Natural killer cell (primary cell): ENCODE data around the gene SLC2A1. TPM values are rescaled to one million over a fixed set of nuclear protein-coding genes. Genes with fewer than 3 reads are reported as not detected.

Source experiments
- ATAC-seq, 3 donors: fragments of 150-1000 bp in 2 of 3; fragments of 200-7000 bp in 1 of 3; cut with Tn5 transposase; 1 replicate in 1 of 3; 2 replicates in 2 of 3; pipeline ENCODE4 v1.10.0; 2021; ENCODE audit warnings: mild to moderate bottlenecking in 2 of 3, moderate library complexity in 2 of 3
- DNase-seq, 2 donors: peaks; one replicate each; pipeline versions ENCODE4 v3.0.0 to v3.0.0-alpha.2; 2013 to 2021; ENCODE audit warnings: mixed read lengths in 1 of 2
- H3K27ac ChIP-seq: one replicate; pipeline ENCODE4 v1.5.1; 2013; ENCODE audit warnings: mild to moderate bottlenecking, low read length
- H3K27me3 ChIP-seq: one replicate; pipeline ENCODE4 v1.6.1; 2013; ENCODE audit warnings: low read length; ENCODE audit not compliant: control insufficient read depth, insufficient read depth
- H3K36me3 ChIP-seq: one replicate; pipeline ENCODE4 v1.6.1; 2013; ENCODE audit warnings: low read length; ENCODE audit not compliant: control insufficient read depth, insufficient read depth
- H3K4me1 ChIP-seq: one replicate; pipeline ENCODE4 v1.6.1; 2013; ENCODE audit warnings: low read length; ENCODE audit not compliant: control insufficient read depth, insufficient read depth
- H3K4me3 ChIP-seq: one replicate; pipeline ENCODE4 v1.5.1; 2013; ENCODE audit warnings: low read length
- H3K9me3 ChIP-seq: one replicate; pipeline ENCODE4 v1.6.1; 2013; ENCODE audit warnings: low read length; ENCODE audit not compliant: control insufficient read depth, insufficient read depth
- H3K27ac Mint-ChIP-seq, 2 donors: one replicate each; pipeline ENCODE4 v1.8.0; 2022; ENCODE audit warnings: mild to moderate bottlenecking in 2 of 2, mixed read lengths in 2 of 2, moderate library complexity in 1 of 2
- H3K27me3 Mint-ChIP-seq, 2 donors: one replicate each; pipeline ENCODE4 v1.8.0; 2022; ENCODE audit warnings: low read depth in 2 of 2, mixed read lengths in 2 of 2
- H3K36me3 Mint-ChIP-seq: one replicate; pipeline ENCODE4 v1.8.0; 2022; ENCODE audit warnings: mixed read lengths
- H3K4me1 Mint-ChIP-seq, 2 donors: one replicate each; pipeline ENCODE4 v1.8.0; 2022; ENCODE audit warnings: mixed read lengths in 2 of 2
- H3K4me3 Mint-ChIP-seq: one replicate; pipeline ENCODE4 v1.8.0; 2022; ENCODE audit warnings: mild to moderate bottlenecking, moderate library complexity, mixed read lengths
- H3K9me3 Mint-ChIP-seq, 2 donors: one replicate each; pipeline ENCODE4 v1.8.0; 2022; ENCODE audit warnings: mixed read lengths in 2 of 2
- WGBS: methylation state at CpG from one replicate; pipeline ENCODE4 v1.1.7; 2013; ENCODE audit warnings: missing lambda C conversion rate; ENCODE audit not compliant: insufficient coverage; 5-methylcytosine and 5-hydroxymethylcytosine counted together
- intact Hi-C: fragments of 100-400 bp; cut with micrococcal nuclease; formaldehyde crosslinking; loops from one replicate; pipeline ENCODE4 v1.14.2; 2022
- total RNA-seq, 4 donors: library from RNA; stranded (reverse); fragments of 120-200 nt in 1 of 4; gene quantifications; one replicate each; pipeline versions ENCODE4 v1.2.3 to v1.2.4, GENCODE V29; 2013 to 2022
- TF ChIP-seq, protein P1 (sequence below): fragments of 200-600 bp; IDR thresholded peaks from one replicate; pipeline ENCODE4 v1.8.0; 2022; ENCODE audit warnings: antibody characterized with exemption

SLC2A1 gene
- total RNA-seq, 3 donors from 2014 or later (not counting 1 experiment from before 2014, with no cell fraction given) = 94.7 to 143 (median 95.1) TPM

DNA sequence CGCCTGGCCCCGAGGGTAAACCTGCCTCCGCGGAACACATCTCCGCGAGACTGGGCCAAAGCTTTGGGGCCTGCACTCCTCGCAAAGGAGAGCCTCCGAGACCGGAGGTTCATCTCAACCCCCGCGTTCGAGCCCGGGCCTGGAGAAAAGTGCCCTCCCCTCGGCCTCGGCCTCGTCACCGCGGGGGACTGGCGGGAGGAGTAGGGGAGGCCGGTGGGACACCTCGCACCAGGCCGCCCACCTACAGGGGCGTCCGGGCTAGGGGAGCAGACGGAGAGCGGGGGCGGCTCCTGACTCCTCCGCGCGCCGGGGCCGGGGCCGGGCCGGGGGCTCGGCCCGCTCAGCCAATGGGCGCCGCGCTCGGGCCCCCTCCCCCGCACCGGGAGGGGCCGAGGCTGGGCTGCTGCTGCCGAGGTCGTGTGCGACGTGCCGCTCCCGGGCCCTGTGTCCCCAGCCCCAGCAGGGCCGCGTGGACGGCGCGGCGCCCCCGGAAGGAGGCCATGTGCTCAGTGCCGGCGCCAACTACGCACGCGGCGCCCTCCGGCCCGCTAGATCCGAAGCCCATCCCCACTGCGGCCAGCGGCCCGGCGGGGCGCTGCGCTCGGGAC is 684 bp downstream of the SLC2A1 start:
- DNase-seq (peak; percentile 56 to 74), ATAC-seq (peak; percentile 22 to 54 (median 46))
- WGBS = under 1% methylated on average over 72 of the region's 72 CpGs
- peaks cover 4% of the 10 kb centered on the region for H3K36me3 ChIP-seq
- H3K36me3 Mint-ChIP-seq = no peaks in the 10 kb centered on the region
- intact Hi-C loops = loop anchor here (1.0 to 5.0 kb wide), 2 partner anchors 26 to 36 kb away; no protein-coding TSS in a partner anchor
- H3K27ac ChIP-seq = peak overlapping the region; percentile 64
- no peaks in the 10 kb centered on the region for H3K27me3 ChIP-seq
- H3K27ac Mint-ChIP-seq = peak overlapping the region; percentile 85 to 96
- H3K4me3 Mint-ChIP-seq = peak overlapping the region; percentile 88
- H3K9me3 Mint-ChIP-seq = no peaks in the 10 kb centered on the region
- peaks cover 48 to 66% of the 10 kb centered on the region in 2 donors for H3K4me1 Mint-ChIP-seq
- no peaks in the 10 kb centered on the region for H3K9me3 ChIP-seq
- H3K4me1 ChIP-seq = peaks cover 64% of the 10 kb centered on the region
- peak overlapping the region; percentile 85 for H3K4me3 ChIP-seq
- TF ChIP-seq, protein P1, sequence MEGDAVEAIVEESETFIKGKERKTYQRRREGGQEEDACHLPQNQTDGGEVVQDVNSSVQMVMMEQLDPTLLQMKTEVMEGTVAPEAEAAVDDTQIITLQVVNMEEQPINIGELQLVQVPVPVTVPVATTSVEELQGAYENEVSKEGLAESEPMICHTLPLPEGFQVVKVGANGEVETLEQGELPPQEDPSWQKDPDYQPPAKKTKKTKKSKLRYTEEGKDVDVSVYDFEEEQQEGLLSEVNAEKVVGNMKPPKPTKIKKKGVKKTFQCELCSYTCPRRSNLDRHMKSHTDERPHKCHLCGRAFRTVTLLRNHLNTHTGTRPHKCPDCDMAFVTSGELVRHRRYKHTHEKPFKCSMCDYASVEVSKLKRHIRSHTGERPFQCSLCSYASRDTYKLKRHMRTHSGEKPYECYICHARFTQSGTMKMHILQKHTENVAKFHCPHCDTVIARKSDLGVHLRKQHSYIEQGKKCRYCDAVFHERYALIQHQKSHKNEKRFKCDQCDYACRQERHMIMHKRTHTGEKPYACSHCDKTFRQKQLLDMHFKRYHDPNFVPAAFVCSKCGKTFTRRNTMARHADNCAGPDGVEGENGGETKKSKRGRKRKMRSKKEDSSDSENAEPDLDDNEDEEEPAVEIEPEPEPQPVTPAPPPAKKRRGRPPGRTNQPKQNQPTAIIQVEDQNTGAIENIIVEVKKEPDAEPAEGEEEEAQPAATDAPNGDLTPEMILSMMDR = no peak
- H3K27me3 Mint-ChIP-seq = peaks cover 0 to 2% of the 10 kb centered on the region in 2 donors

DNA sequence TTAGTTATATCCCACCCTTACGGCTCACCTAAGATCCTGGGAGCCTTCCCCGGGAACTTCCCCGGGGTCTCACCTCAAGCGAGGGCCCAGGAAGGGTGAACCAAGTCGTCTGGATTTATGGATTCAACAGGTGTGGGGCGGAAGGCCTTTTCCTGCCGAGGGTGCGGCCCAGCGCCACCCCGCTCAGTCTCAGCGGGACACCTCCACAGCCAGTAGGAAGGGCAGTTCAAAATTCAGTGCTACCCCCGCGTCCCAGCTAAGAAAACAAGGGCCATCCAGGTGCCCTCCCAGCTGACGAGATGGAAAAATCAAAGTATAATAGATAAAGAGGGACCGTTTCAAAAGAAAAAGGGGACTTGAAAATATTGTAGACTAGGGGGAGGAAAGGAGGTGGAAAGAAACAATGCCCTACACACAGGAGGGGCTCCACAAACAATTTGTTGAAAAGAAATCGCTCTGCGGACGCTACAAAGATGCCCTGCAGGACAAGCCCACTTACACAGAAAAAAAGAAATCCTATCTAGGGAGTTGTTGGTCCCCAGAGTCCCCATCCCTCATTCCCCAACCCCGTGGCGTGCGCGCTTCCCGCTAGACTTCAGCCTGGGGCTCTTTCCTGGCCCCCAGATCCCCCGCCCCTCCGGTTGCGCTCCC is 1.3 kb downstream of the SLC2A1 start:
- Histone ChIP-seq H3K9me3 (no peaks in the 10 kb centered on the region), H3K4me3 (peak overlapping the region; percentile 85), H3K27ac (peak overlapping the region; percentile 64), H3K27me3 (no peaks in the 10 kb centered on the region), H3K4me1 (peaks cover 70% of the 10 kb centered on the region), H3K36me3 (peaks cover 4% of the 10 kb centered on the region)
- H3K36me3 Mint-ChIP-seq = no peaks in the 10 kb centered on the region
- 29% methylated on average over 26 of the region's 26 CpGs for WGBS
- no peaks in the 10 kb centered on the region for H3K9me3 Mint-ChIP-seq
- ATAC-seq (no peak), DNase-seq (peak in 1 of 2 donors; percentile 28)
- H3K4me3 Mint-ChIP-seq = peak overlapping the region; percentile 88
- intact Hi-C loops = loop anchor here (5.0 kb wide), 1 partner anchor 35 kb away; no protein-coding TSS in a partner anchor
- TF ChIP-seq, protein P1 = no peak
- peak overlapping the region; percentile 85 to 86 for H3K27ac Mint-ChIP-seq
- H3K27me3 Mint-ChIP-seq = peaks cover 0 to 2% of the 10 kb centered on the region in 2 donors
- peaks cover 52 to 69% of the 10 kb centered on the region in 2 donors for H3K4me1 Mint-ChIP-seq

DNA sequence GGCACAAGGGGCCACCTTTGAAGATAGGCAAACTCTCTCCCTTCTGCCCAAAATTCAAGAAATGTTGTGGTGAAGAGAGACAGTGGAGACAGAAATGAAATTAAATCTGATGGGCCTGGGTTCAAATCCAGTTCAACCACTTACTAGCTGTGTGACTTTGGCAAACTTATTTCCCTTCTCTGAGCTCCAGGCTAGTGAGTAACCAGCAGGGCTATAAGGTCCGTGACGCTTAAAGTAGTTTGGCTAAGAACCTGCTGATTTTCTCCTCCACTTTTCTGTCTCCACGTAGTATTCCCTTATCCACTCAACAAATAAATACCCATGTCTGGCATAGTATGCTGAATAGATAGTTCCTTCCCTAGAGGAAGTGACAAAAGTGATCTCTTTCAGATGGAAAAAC is 1.9 kb downstream of the SLC2A1 start:
- DNase-seq = peak in 1 of 2 donors; percentile 22
- ATAC-seq = no peak
- Histone ChIP-seq H3K4me1 (peaks cover 76% of the 10 kb centered on the region), H3K4me3 (peak overlapping the region; percentile 85), H3K27ac (peak overlapping the region; percentile 64), H3K36me3 (peaks cover 4% of the 10 kb centered on the region), H3K27me3 (no peaks in the 10 kb centered on the region), H3K9me3 (no peaks in the 10 kb centered on the region)
- WGBS = 62% methylated on average over 2 of the region's 3 CpGs
- no peaks in the 10 kb centered on the region for H3K36me3 Mint-ChIP-seq
- H3K9me3 Mint-ChIP-seq = no peaks in the 10 kb centered on the region
- H3K27me3 Mint-ChIP-seq = peaks cover 0 to 2% of the 10 kb centered on the region in 2 donors
- H3K4me3 Mint-ChIP-seq = peak overlapping the region; percentile 88
- intact Hi-C loops = loop anchor here (5.0 kb wide), 1 partner anchor 34 kb away; no protein-coding TSS in a partner anchor
- H3K27ac Mint-ChIP-seq = peak overlapping the region; percentile 85 to 86
- TF ChIP-seq, protein P1 = no peak
- H3K4me1 Mint-ChIP-seq = peaks cover 58 to 70% of the 10 kb centered on the region in 2 donors
